Measurements from ENCODE around the gene ZNF30. TPM values are rescaled to one million over a fixed set of nuclear protein-coding genes. Genes with fewer than 3 reads are reported as not detected.

ZNF30 gene
- total RNA-seq (1 to 10 TPM; 1.8 TPM), polyA plus RNA-seq (1 to 10 TPM; 1.3 to 1.6 TPM)

DNA sequence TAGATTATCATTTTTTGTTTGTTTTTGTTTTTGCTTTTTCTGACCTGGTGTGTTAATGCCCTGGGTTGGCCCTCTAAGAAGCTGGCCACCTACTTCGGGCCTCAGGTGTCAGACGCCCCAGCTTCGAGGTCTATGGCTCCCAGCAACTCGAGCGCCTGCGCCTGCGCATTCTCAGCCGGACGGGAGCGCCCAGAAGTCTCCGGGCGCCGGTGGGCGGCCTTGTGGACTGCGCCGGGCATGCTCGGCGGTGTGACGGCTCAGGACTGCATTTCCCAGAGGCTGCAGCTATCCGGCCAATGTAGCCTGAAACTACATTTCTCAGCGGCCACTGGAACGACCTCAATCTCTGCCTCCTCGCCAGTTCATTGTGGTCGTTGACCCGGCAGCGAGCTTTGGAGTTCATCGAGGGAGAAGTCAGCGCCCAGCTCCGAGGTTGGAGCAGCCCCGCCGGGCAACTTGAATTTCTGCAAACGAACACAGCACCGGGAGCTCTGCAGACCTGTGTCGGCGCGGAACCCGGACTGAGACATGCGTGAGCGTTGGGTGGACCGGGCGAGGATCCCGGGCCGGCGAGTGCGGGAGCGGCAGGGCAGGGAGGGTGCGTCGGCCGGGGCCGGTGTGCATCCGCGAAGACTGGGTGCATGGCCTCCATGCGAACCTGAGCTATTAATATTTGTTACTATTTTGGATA is at the start of gene ZNF30:
ZNF30 (plus strand) TSS at position 219 of the 691 bp plus-strand sequence. CDS start 3,045 bp downstream, outside the sequence.
- peaks cover 0 to 5% (median 0%) of the 10 kb centered on the region in 4 donors for H3K9me3 ChIP-seq (ENCODE audit: control insufficient read depth in 4 of 4, low read length in 3 of 4)
- DNase-seq (ENCODE audit: low spot score): peak; percentile 81
- H3K27ac ChIP-seq (ENCODE audit: low read depth in 1 of 2, low read length in 2 of 2): peak within 1 kb of the TSS; percentile 56 to 69
- peak within 1 kb of the TSS; percentile 76 to 85 (median 85) for H3K4me3 ChIP-seq (ENCODE audit: low read depth in 1 of 3, low read length in 3 of 3)
- H3K36me3 ChIP-seq (ENCODE audit: control insufficient read depth in 4 of 4, insufficient read depth in 3 of 4, low read depth in 1 of 4, low read length in 3 of 4): peaks cover 3 to 20% (median 13%) of the 10 kb centered on the region in 4 donors
- WGBS: under 1% methylated on average over 53 of the region's 53 CpGs
- TF ChIP-seq EGR1 (IDR thresholded peaks at IDR 0.05; ENCODE audit: low read depth in 2 of 2): peak in 1 of 2 donors; percentile 72
- peak; percentile 8 for TF ChIP-seq FOXA1 (IDR thresholded peaks at IDR 0.05)
- peak; percentile 69 for TF ChIP-seq NR2F2 (IDR thresholded peaks at IDR 0.05)
- peak; percentile 58 for TF ChIP-seq TAF1 (conservative IDR thresholded peaks at IDR 0.05)
- TF ChIP-seq, protein P1, sequence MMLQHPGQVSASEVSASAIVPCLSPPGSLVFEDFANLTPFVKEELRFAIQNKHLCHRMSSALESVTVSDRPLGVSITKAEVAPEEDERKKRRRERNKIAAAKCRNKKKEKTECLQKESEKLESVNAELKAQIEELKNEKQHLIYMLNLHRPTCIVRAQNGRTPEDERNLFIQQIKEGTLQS (IDR thresholded peaks at IDR 0.05): no peak
- TF ChIP-seq FOXA2 (IDR thresholded peaks at IDR 0.05): no peak
- peak; percentile 70 for TF ChIP-seq MAX (IDR thresholded peaks at IDR 0.05)
- peak; percentile 61 for TF ChIP-seq ZBTB33 (IDR thresholded peaks at IDR 0.05)
- TF ChIP-seq HNF4G (IDR thresholded peaks at IDR 0.05): peak; percentile 30
- peak; percentile 29 to 66 for TF ChIP-seq RAD21 (IDR thresholded peaks at IDR 0.05)
- TF ChIP-seq REST (IDR thresholded peaks at IDR 0.05): peak; percentile 76
- TF ChIP-seq JUND (IDR thresholded peaks at IDR 0.05): no peak
- peak; percentile 96 to 99 for TF ChIP-seq RXRA (IDR thresholded peaks at IDR 0.05)
- peak; percentile 93 for TF ChIP-seq YY1 (IDR thresholded peaks at IDR 0.05)
- TF ChIP-seq, protein P2, sequence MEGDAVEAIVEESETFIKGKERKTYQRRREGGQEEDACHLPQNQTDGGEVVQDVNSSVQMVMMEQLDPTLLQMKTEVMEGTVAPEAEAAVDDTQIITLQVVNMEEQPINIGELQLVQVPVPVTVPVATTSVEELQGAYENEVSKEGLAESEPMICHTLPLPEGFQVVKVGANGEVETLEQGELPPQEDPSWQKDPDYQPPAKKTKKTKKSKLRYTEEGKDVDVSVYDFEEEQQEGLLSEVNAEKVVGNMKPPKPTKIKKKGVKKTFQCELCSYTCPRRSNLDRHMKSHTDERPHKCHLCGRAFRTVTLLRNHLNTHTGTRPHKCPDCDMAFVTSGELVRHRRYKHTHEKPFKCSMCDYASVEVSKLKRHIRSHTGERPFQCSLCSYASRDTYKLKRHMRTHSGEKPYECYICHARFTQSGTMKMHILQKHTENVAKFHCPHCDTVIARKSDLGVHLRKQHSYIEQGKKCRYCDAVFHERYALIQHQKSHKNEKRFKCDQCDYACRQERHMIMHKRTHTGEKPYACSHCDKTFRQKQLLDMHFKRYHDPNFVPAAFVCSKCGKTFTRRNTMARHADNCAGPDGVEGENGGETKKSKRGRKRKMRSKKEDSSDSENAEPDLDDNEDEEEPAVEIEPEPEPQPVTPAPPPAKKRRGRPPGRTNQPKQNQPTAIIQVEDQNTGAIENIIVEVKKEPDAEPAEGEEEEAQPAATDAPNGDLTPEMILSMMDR (IDR thresholded peaks at IDR 0.05; ENCODE audit: low read depth, low read length, missing input control): peak; percentile 17
- peak; percentile 84 for TF ChIP-seq SP1 (IDR thresholded peaks at IDR 0.05)
- peak; percentile 52 to 73 for TF ChIP-seq HNF4A (conservative IDR thresholded peaks at IDR 0.05)
- peak in 1 of 2 donors; percentile 81 for TF ChIP-seq GABPA (IDR thresholded peaks at IDR 0.05 in 1 of 2, conservative IDR thresholded peaks at IDR 0.05 in 1 of 2)
- H3K9ac ChIP-seq (ENCODE audit: low read depth in 1 of 2, low read length in 2 of 2): peak within 1 kb of the TSS; percentile 54 to 62
- H3K4me1 ChIP-seq (ENCODE audit: control insufficient read depth in 4 of 4, insufficient read depth in 4 of 4, low read length in 3 of 4): peaks cover 2 to 14% (median 7%) of the 10 kb centered on the region in 4 donors
- H3K27me3 ChIP-seq (ENCODE audit: control insufficient read depth in 4 of 4, insufficient read depth in 4 of 4, low read length in 3 of 4): no peaks in the 10 kb centered on the region
